Measurements from ENCODE around the gene RDH16.
"Not testable (repeated sequence)": the region's sequence is repeated elsewhere in the genome, so short reads cannot be mapped to it uniquely, and the experiment has no call there.

RDH16 gene

DNA sequence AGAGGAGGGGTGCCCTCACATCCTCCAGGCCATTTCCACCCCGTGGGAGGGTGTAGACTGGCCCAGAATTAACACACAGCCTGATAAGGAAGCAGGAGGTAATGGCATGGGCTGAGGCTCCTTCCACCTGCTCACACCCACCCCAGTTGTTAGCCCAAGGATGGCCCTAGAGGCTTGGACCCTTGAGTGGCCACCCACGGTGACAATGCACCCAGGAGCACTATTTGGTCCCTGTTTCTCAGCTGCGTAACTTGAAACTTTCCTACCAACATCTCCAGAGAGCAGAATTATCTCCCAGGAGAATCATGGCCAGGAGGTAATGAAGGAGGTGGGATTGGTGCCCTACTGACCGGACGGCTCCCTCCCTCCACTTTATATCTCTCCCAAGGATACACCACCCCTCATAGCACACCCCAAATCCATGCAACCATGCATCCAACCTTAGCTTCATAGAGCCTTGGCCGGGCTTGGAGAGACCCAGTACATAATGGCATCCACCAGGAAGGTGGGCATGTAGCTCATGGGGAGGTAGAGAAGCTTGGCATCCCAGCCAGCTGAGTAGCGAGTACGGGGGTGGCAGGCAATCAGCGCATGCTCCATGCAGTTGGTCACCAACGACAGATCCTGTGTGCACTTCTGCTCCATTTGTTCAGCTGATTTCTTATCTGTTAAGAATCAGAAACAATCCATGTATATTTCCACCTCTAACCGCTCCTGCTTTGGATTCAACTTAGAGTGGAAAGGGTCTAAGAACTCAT is 5.6 kb downstream of the RDH16 start:
- DNase-seq = no peak

GRCh38 chr12:56948881-56949280 is 8.5 kb downstream of the RDH16 start:
- no peak for DNase-seq

- DNase-seq = no peak
Observed at GRCh38 chr12:56948457-56948777, 9.0 kb downstream of the RDH16 start.

GRCh38 chr12:56947633-56948456 is 9.6 kb downstream of the RDH16 start:
- DNase-seq = no peak

DNA sequence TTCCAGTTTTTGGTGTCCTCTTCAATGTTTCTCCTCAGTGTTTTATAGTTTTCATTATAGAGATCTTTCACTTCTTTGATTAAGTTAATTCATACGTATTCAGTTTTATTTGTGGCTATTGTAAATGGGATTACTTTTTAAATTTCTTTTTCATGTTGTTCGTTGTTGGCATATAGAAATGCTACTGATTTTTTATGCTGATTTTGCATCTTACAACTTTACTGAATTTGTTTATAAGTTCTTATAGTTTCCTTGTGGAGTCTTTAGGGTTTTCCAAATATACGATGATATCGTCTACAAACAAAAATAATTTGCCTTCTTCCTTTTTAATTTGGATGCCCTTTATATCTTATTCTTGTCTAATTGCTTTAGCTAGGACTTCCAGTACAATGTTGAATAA is 13.5 kb downstream of the RDH16 start:
- DNase-seq = no peak

DNA sequence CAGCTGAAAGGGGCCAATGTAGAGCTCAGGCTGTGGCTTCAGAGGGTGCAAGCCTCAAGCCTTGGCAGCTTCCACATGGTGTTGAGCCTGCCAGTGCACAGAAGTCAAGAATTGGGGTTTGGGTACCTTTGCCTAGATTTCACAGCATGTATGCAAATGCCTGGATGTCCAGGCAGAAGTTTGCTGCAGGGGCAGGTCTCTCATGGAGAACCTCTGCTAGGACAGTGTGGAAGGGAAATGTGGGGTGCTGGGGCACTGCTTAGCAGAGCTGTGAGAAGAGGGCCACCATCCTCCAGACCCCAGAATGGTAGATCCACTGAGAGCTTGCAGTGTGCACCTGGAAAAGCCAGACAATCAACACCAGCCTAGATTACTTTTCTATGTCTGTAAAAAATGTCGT is 14.0 kb downstream of the RDH16 start:
- not testable (repeated sequence) for DNase-seq

GRCh38 chr12:56941299-56942017 is 15.9 kb downstream of the RDH16 start:
- no peak for DNase-seq

GRCh38 chr12:56940942-56941298 is 16.5 kb downstream of the RDH16 start:
- DNase-seq = not testable (repeated sequence)

GRCh38 chr12:56935752-56936151 is 21.7 kb downstream of the RDH16 start:
- DNase-seq = no peak

DNA sequence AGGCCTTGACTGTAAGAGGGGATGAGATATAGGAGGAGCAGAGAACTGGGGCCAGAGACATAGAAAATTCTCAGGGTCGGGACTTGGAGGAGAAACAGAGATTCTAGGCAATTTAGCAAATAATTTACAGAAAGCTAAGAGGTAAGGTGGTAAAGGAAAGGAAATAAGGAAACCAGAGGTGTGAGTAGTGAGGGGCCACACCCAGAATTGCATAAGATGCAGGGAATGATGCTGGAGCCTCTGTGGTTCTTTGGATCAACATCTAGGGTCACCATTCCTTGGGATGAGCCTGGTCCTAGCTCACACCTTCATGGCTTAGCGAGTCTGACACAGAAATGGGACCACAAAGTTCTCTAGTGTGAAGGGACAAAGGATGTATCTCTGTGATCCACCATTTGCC is 22.3 kb downstream of the RDH16 start:
- no peak for DNase-seq

GRCh38 chr12:56933826-56934625 is 23.4 kb downstream of the RDH16 start, which contains the start of gene SDR9C7:
Gene SDR9C7, minus strand, starts transcription at chr12:56934408. Its CDS starts 147 bp downstream, at chr12:56934261.
- no peak for DNase-seq

DNA sequence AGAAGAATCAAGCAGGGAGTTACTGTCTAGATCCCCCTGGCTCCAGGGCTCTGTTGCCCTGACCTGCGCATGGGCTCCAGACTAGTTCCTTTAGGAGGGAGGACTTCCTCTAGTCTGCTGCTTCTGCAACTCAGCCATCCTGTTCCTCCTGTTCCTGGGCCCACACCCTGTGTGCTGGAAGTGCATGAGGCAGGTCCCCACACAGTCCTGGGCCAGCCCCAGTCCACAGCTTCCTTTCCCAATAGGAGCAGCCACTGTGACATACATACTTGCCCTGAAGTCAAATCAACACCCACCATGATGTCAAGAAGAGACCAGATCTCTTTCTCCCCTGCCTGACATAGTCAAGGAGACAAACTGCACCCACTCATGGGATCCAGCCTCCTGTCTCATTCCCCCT is 24.5 kb downstream of the RDH16 start:
- no peak for DNase-seq

DNA sequence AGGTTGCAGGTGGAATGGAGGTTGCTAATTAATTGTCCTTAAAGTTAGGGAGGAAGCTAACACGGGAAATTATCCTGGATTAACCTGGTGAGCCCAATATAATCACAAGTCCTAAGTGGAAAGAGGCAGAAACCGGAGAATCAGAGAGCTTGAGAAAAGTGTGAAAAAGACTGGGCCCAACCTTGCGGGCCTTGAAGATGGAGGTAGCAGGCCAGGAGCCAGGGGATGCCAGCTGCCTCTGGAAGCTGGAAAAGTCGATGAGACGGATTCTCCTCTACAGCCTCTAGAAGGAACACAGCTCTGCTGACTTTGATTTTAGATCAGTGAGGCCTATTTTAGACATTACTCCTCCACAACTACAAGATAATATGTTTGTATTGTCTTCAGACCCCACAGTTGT is 25.3 kb downstream of the RDH16 start:
- DNase-seq = no peak

- DNase-seq = peak; percentile 18
Observed at GRCh38 chr12:56931474-56931978, 25.9 kb downstream of the RDH16 start.

- DNase-seq = no peak
Observed at GRCh38 chr12:56930241-56930640, 27.2 kb downstream of the RDH16 start.

GRCh38 chr12:56929780-56930179 is 27.6 kb downstream of the RDH16 start:
- no peak for DNase-seq

GRCh38 chr12:56928262-56928661 is 29.1 kb downstream of the RDH16 start:
- DNase-seq = no peak

GRCh38 chr12:56927281-56927680 is 30.1 kb downstream of the RDH16 start:
- DNase-seq = no peak

DNA sequence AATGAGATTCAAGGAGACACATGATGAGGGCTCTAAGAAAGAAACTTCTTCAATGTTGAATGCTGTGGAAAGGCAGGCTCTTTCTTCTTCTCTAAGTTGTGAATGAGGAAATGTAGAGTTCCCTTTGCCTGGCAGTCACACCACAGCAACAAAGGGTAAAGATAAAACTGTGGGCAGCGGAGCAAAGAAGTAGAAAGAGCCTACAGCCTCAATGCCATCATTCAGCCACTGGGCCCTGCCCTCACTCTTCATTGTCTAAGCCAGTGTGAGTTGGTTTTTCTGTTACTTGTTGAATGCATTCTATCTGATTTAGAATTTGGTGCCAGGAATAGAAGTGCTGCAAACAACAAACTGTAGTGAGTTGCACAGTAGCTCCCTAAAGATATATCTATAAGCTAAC is 35.4 kb downstream of the RDH16 start:
- DNase-seq = no peak

- no peak for DNase-seq
Observed at GRCh38 chr12:56921346-56921745, 36.1 kb downstream of the RDH16 start.

- DNase-seq = not testable (repeated sequence)
Observed at GRCh38 chr12:56918139-56918538, 39.3 kb downstream of the RDH16 start.

GRCh38 chr12:56916996-56917333 is 40.4 kb downstream of the RDH16 start:
- DNase-seq = no peak

Measured in KG1 (cell line).